ENCODE measurements around the gene MARK3.

Gene MARK3

GRCh38 chr14:103542605-103543088 is 157.4 kb downstream of the MARK3 start:
- no peak for TF ChIP-seq CTCF (IDR thresholded peaks at IDR 0.05; ENCODE audit: extremely low read depth, missing control alignments)
- DNase-seq (ENCODE audit: low spot score), result no peak

GRCh38 chr14:103543140-103543539 is 157.9 kb downstream of the MARK3 start:
- no peak for TF ChIP-seq CTCF (IDR thresholded peaks at IDR 0.05; ENCODE audit: extremely low read depth, missing control alignments)
- no peak for DNase-seq (ENCODE audit: low spot score)

GRCh38 chr14:103543721-103544387 is 158.6 kb downstream of the MARK3 start:
- DNase-seq (ENCODE audit: low spot score), result no peak
- no peak for TF ChIP-seq CTCF (IDR thresholded peaks at IDR 0.05; ENCODE audit: extremely low read depth, missing control alignments)

- TF ChIP-seq CTCF (IDR thresholded peaks at IDR 0.05; ENCODE audit: extremely low read depth, missing control alignments), result no peak
- no peak for DNase-seq (ENCODE audit: low spot score)
Observed at GRCh38 chr14:103544388-103545218, 159.4 kb downstream of the MARK3 start.

GRCh38 chr14:103545219-103545914 is 160.2 kb downstream of the MARK3 start:
- TF ChIP-seq CTCF (IDR thresholded peaks at IDR 0.05; ENCODE audit: extremely low read depth, missing control alignments), result no peak

GRCh38 chr14:103545915-103546651 is 160.9 kb downstream of the MARK3 start:
- no peak for DNase-seq (ENCODE audit: low spot score)
- no peak for TF ChIP-seq CTCF (IDR thresholded peaks at IDR 0.05; ENCODE audit: extremely low read depth, missing control alignments)

More at GRCh38 chr14:103545219-103545914, 160.2 kb downstream of the MARK3 start:
- DNase-seq (ENCODE audit: low spot score), result no peak

All from GM20000 (cell line).